ENCODE results near the gene KSR2.

- TF ChIP-seq CTCF (IDR thresholded peaks at IDR 0.05) (no peak), POLR2A (IDR thresholded peaks at IDR 0.05) (no peak), EP300 (IDR thresholded peaks at IDR 0.05) (no peak)
These were observed 304.6 kb downstream of the KSR2 start for GRCh38 chr12:117664169-117664568.

Data from ovary (tissue), 3 donors.